Left ventricle myocardium superior (tissue), 1 donor: ENCODE results near the gene NGF. TPM values are rescaled to one million over a fixed set of nuclear protein-coding genes. Genes with fewer than 3 reads are reported as not detected.
"Not testable (repeated sequence)": the region's sequence is repeated elsewhere in the genome, so short reads cannot be mapped to it uniquely, and the experiment has no call there.

Experiments
- ATAC-seq: fragments of 200-7000 bp; cut with Tn5 transposase; one replicate; pipeline ENCODE4 v1.9.1; 2020; ENCODE audit warnings: mild to moderate bottlenecking, moderate library complexity
- DNase-seq: peaks from one replicate; pipeline ENCODE4 v3.0.0-alpha.2; 2020
- intact Hi-C: fragments of 100-400 bp; cut with micrococcal nuclease; formaldehyde crosslinking; loops from one replicate; pipeline ENCODE4 v1.11.0; 2022
- total RNA-seq: library from RNA; stranded (reverse); fragmentation: NEBNext Ultra II Directional; extraction: Animal tissue kit (Norgen Biotek cat#: 25700); gene quantifications from one replicate; pipeline ENCODE4 v1.2.1, GENCODE V29; 2021
- donor health status: DM: no; HTN: yes; CAD: no; lungs with severe emphysema.

The NGF gene
- total RNA-seq, 1 donor from 2014 or later = 3.2 TPM

GRCh38 chr1:115314092-115314491, 24.0 kb downstream of the NGF start:
- ATAC-seq (peak; percentile 62), DNase-seq (no peak)
- intact Hi-C loops = no loop called here

GRCh38 chr1:115313182-115313581, 24.9 kb downstream of the NGF start:
- DNase-seq (no peak), ATAC-seq (peak; percentile 67)
- intact Hi-C loops = no loop called here

GRCh38 chr1:115312742-115313141, 25.3 kb downstream of the NGF start:
- no peak for ATAC-seq

GRCh38 chr1:115311474-115311989, 26.5 kb downstream of the NGF start:
- DNase-seq = no peak
- no peak for ATAC-seq
- intact Hi-C loops = no loop called here

More at GRCh38 chr1:115312742-115313141, 25.3 kb downstream of the NGF start:
- no peak for DNase-seq
- intact Hi-C loops = no loop called here

GRCh38 chr1:115310581-115311473, 27.2 kb downstream of the NGF start:
- no peak for DNase-seq
- no peak for ATAC-seq
- intact Hi-C loops = no loop called here

GRCh38 chr1:115309504-115309903, 28.5 kb downstream of the NGF start:
- ATAC-seq, DNase-seq, intact Hi-C loops: not testable (repeated sequence)

- DNase-seq (no peak), ATAC-seq (no peak)
- intact Hi-C loops = no loop called here
Measured at GRCh38 chr1:115308969-115309368, 29.1 kb downstream of the NGF start.

- no peak for DNase-seq
- ATAC-seq = peak; percentile 56
- intact Hi-C loops = no loop called here
Measured at GRCh38 chr1:115307661-115308060, 30.4 kb downstream of the NGF start.

GRCh38 chr1:115306146-115306545, 31.9 kb downstream of the NGF start:
- intact Hi-C loops = no loop called here
- no peak for DNase-seq
- no peak for ATAC-seq

GRCh38 chr1:115303364-115303763, 34.7 kb downstream of the NGF start:
- no peak for ATAC-seq
- intact Hi-C loops = no loop called here

GRCh38 chr1:115302390-115302961, 35.6 kb downstream of the NGF start:
- intact Hi-C loops = no loop called here
- peak; percentile 85 for ATAC-seq

More at GRCh38 chr1:115303364-115303763, 34.7 kb downstream of the NGF start:
- DNase-seq = no peak

GRCh38 chr1:115301438-115302020, 36.5 kb downstream of the NGF start:
- DNase-seq (no peak), ATAC-seq (peak; percentile 61)
- intact Hi-C loops = no loop called here

More at GRCh38 chr1:115302390-115302961, 35.6 kb downstream of the NGF start:
- peak; percentile 40 for DNase-seq

- intact Hi-C loops = no loop called here
Measured at GRCh38 chr1:115300087-115300876, 37.8 kb downstream of the NGF start.

GRCh38 chr1:115299266-115299665, 38.8 kb downstream of the NGF start:
- ATAC-seq (no peak), DNase-seq (no peak)

More at GRCh38 chr1:115300087-115300876, 37.8 kb downstream of the NGF start:
- DNase-seq (no peak), ATAC-seq (no peak)

GRCh38 chr1:115296981-115297380, 41.1 kb downstream of the NGF start:
- intact Hi-C loops = no loop called here
- no peak for DNase-seq
- no peak for ATAC-seq

More at GRCh38 chr1:115299266-115299665, 38.8 kb downstream of the NGF start:
- intact Hi-C loops = no loop called here

- ATAC-seq (no peak), DNase-seq (no peak)
- intact Hi-C loops = no loop called here
Measured at GRCh38 chr1:115295904-115296696, 41.9 kb downstream of the NGF start.

GRCh38 chr1:115293899-115294298, 44.1 kb downstream of the NGF start:
- intact Hi-C loops = no loop called here
- no peak for ATAC-seq
- DNase-seq = no peak

- ATAC-seq = no peak
- intact Hi-C loops = no loop called here
Measured at GRCh38 chr1:115293006-115293405, 45.0 kb downstream of the NGF start.

More at GRCh38 chr1:115293006-115293405, 45.0 kb downstream of the NGF start:
- no peak for DNase-seq
